IPS-20b (cell line): ENCODE results near the gene FANCI.

Experiments used
- H3K27ac ChIP-seq: one replicate; pipeline ENCODE4 v1.5.1; 2013; ENCODE audit warnings: low read length
- H3K27me3 ChIP-seq: 2 replicates; pipeline ENCODE4 v1.6.1; 2013; ENCODE audit warnings: mild to moderate bottlenecking, low read length, inconsistent platforms; ENCODE audit not compliant: insufficient read depth
- H3K36me3 ChIP-seq: 2 replicates; pipeline ENCODE4 v1.6.1; 2013; ENCODE audit warnings: low read depth, mild to moderate bottlenecking, inconsistent platforms, low read length, moderate library complexity; ENCODE audit not compliant: insufficient read depth
- H3K4me1 ChIP-seq: 2 replicates; pipeline ENCODE4 v1.6.1; 2013; ENCODE audit warnings: mild to moderate bottlenecking, control low read depth, inconsistent platforms, low read length, moderate library complexity; ENCODE audit not compliant: insufficient read depth
- H3K4me3 ChIP-seq: 2 replicates; pipeline ENCODE4 v1.5.1; 2013; ENCODE audit warnings: mild to moderate bottlenecking, low read length, inconsistent platforms
- H3K9ac ChIP-seq: 2 replicates; pipeline ENCODE4 v1.6.1; 2013; ENCODE audit warnings: low read depth, mild to moderate bottlenecking, inconsistent platforms, low read length, moderate library complexity
- H3K9me3 ChIP-seq: 2 replicates; pipeline ENCODE4 v1.6.1; 2013; ENCODE audit warnings: mild to moderate bottlenecking, low read depth, low read length, inconsistent platforms; ENCODE audit not compliant: insufficient read depth

FANCI gene

DNA sequence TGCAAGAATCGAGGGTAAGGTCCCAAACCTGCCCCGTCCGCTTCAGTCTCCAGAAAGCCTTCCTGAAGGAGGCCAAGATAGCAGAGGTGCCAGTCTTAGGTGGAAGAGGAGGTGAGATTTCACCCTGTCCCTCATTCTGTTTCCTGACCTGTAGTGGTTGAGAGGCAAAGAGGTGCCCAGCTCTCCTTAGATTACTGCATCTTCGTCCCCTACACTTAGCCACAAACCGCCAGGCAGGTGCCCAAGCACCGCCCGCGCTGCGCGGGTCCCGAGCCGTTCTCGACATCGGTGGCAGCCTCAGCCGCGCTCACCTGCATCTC is 114.6 kb downstream of the FANCI start:
- peak overlapping the region; percentile 63; the same call in 1 of the 2 replicates for H3K4me3 ChIP-seq
- no peaks in the 10 kb centered on the region; the same call in 1 of the 2 replicates for H3K4me1 ChIP-seq
- peaks cover 98% of the 10 kb centered on the region for H3K27me3 ChIP-seq
- H3K36me3 ChIP-seq, result no peaks in the 10 kb centered on the region
- H3K9ac ChIP-seq, result no peak overlapping the region
- no peaks in the 10 kb centered on the region for H3K9me3 ChIP-seq
- no peak overlapping the region for H3K27ac ChIP-seq

- Histone ChIP-seq H3K9ac (no peak overlapping the region), H3K4me1 (no peaks in the 10 kb centered on the region; the same call in 1 of the 2 replicates), H3K36me3 (no peaks in the 10 kb centered on the region), H3K9me3 (no peaks in the 10 kb centered on the region), H3K4me3 (peak overlapping the region; percentile 63; the same call in 1 of the 2 replicates), H3K27me3 (peaks cover 98% of the 10 kb centered on the region), H3K27ac (no peak overlapping the region)
Observed at GRCh38 chr15:89358755-89359439, 115.1 kb downstream of the FANCI start.

GRCh38 chr15:89359471-89360293 is 115.9 kb downstream of the FANCI start:
- Histone ChIP-seq H3K4me1 (no peaks in the 10 kb centered on the region; the same call in 1 of the 2 replicates), H3K36me3 (no peaks in the 10 kb centered on the region), H3K27me3 (peaks cover 100% of the 10 kb centered on the region), H3K27ac (no peak overlapping the region), H3K4me3 (no peak overlapping the region), H3K9me3 (no peaks in the 10 kb centered on the region), H3K9ac (no peak overlapping the region)

- Histone ChIP-seq H3K4me1 (no peaks in the 10 kb centered on the region; the same call in 1 of the 2 replicates), H3K27me3 (peaks cover 100% of the 10 kb centered on the region), H3K27ac (no peak overlapping the region), H3K9me3 (no peaks in the 10 kb centered on the region), H3K4me3 (no peak overlapping the region; the same call in 1 of the 2 replicates), H3K36me3 (no peaks in the 10 kb centered on the region), H3K9ac (no peak overlapping the region)
Observed at GRCh38 chr15:89360294-89360971, 116.7 kb downstream of the FANCI start.

- Histone ChIP-seq H3K9ac (no peak overlapping the region), H3K27me3 (peaks cover 100% of the 10 kb centered on the region), H3K27ac (no peak overlapping the region), H3K9me3 (peaks cover under 1% of the 10 kb centered on the region; the same call in 1 of the 2 replicates), H3K36me3 (no peaks in the 10 kb centered on the region), H3K4me1 (no peaks in the 10 kb centered on the region; the same call in 1 of the 2 replicates), H3K4me3 (no peak overlapping the region)
Observed at GRCh38 chr15:89361451-89362202, 117.8 kb downstream of the FANCI start.

GRCh38 chr15:89362203-89363101 is 118.7 kb downstream of the FANCI start:
- peaks cover 5% of the 10 kb centered on the region; the same call in 1 of the 2 replicates for H3K9me3 ChIP-seq
- no peak overlapping the region for H3K27ac ChIP-seq
- H3K9ac ChIP-seq, result no peak overlapping the region
- H3K36me3 ChIP-seq, result no peaks in the 10 kb centered on the region
- no peaks in the 10 kb centered on the region; the same call in 1 of the 2 replicates for H3K4me1 ChIP-seq
- H3K4me3 ChIP-seq, result no peak overlapping the region
- peaks cover 100% of the 10 kb centered on the region for H3K27me3 ChIP-seq

DNA sequence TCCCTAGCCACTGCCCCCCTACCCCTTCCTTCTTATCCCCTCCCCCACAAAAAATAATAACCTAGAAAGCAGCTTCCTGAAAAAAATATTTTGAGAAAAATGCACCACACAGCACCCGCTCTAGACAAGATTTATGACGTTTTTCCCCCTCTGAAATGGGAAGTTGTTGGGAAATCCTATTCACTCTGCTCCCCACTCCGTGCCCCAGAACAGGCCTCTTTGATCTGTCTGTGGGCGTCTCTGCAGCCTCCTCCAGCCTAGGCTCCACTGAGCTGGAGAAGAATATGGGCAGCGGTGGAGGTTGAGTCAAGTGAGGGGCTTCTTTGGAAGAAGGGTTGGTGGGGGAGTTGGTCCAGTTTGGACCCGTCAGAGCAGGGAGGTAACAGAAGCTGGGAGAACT is 119.4 kb downstream of the FANCI start:
- H3K4me3 ChIP-seq, result no peak overlapping the region
- peaks cover 5% of the 10 kb centered on the region; the same call in 1 of the 2 replicates for H3K9me3 ChIP-seq
- H3K36me3 ChIP-seq, result no peaks in the 10 kb centered on the region
- H3K27me3 ChIP-seq, result peaks cover 100% of the 10 kb centered on the region
- H3K4me1 ChIP-seq, result no peaks in the 10 kb centered on the region; the same call in 1 of the 2 replicates
- H3K27ac ChIP-seq, result no peak overlapping the region
- no peak overlapping the region for H3K9ac ChIP-seq

GRCh38 chr15:89363770-89364169 is 120.0 kb downstream of the FANCI start:
- H3K9ac ChIP-seq, result no peak overlapping the region
- no peaks in the 10 kb centered on the region; the same call in 1 of the 2 replicates for H3K4me1 ChIP-seq
- peaks cover 5% of the 10 kb centered on the region; the same call in 1 of the 2 replicates for H3K9me3 ChIP-seq
- no peaks in the 10 kb centered on the region for H3K36me3 ChIP-seq
- H3K27me3 ChIP-seq, result peaks cover 100% of the 10 kb centered on the region
- no peak overlapping the region for H3K4me3 ChIP-seq
- no peak overlapping the region for H3K27ac ChIP-seq

GRCh38 chr15:89364341-89364740 is 120.6 kb downstream of the FANCI start:
- H3K4me3 ChIP-seq, result no peak overlapping the region
- no peak overlapping the region for H3K27ac ChIP-seq
- peaks cover 100% of the 10 kb centered on the region for H3K27me3 ChIP-seq
- peaks cover 4% of the 10 kb centered on the region; the same call in 1 of the 2 replicates for H3K4me1 ChIP-seq
- peaks cover 5% of the 10 kb centered on the region; the same call in 1 of the 2 replicates for H3K9me3 ChIP-seq
- no peaks in the 10 kb centered on the region for H3K36me3 ChIP-seq
- no peak overlapping the region for H3K9ac ChIP-seq

DNA sequence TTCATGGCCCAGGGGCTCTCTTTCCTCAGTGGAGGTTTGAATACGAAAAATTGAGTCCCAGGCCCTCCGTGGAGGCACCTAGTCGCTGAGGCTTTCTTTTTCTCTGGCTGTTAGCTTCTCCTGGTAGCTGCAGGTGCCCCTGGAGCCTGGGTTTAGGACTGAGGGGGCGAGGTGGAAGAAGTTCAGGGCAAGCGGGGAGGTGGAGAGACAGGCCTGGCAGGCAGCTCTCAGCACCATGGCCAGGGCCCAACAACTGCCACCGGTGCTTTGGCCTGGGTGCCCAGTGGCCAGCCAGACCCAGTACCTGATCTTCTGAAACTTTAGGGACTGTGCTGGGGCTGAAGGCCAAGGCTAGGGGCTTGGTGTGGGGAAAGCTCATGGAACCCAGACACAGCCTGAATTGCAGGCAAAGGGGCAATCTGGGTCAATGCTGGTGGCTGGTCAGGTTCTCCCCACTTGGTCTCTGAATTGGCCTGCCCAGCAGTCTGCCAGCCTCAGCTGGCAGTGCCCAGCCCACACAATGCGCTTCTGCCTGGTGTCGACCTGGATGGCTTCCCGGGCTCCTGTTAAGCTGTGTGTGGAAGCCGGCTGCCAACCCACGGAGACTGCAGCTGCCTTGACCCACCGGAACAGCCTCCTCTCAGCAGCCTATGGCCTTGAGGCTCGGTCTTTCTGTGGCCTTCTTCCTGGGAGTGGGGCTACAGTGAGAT is 121.1 kb downstream of the FANCI start:
- peaks cover 4% of the 10 kb centered on the region; the same call in 1 of the 2 replicates for H3K4me1 ChIP-seq
- no peak overlapping the region for H3K9ac ChIP-seq
- H3K27me3 ChIP-seq, result peaks cover 100% of the 10 kb centered on the region
- H3K27ac ChIP-seq, result no peak overlapping the region
- peaks cover 5% of the 10 kb centered on the region; the same call in 1 of the 2 replicates for H3K9me3 ChIP-seq
- no peaks in the 10 kb centered on the region for H3K36me3 ChIP-seq
- no peak overlapping the region for H3K4me3 ChIP-seq
